ENCODE measurements around the gene ADGRB2. TPM values are rescaled to one million over a fixed set of nuclear protein-coding genes. Genes with fewer than 3 reads are reported as not detected.

The ADGRB2 gene
- total RNA-seq, 2 donors from 2014 or later, result 14.4 to 19.1 TPM

DNA sequence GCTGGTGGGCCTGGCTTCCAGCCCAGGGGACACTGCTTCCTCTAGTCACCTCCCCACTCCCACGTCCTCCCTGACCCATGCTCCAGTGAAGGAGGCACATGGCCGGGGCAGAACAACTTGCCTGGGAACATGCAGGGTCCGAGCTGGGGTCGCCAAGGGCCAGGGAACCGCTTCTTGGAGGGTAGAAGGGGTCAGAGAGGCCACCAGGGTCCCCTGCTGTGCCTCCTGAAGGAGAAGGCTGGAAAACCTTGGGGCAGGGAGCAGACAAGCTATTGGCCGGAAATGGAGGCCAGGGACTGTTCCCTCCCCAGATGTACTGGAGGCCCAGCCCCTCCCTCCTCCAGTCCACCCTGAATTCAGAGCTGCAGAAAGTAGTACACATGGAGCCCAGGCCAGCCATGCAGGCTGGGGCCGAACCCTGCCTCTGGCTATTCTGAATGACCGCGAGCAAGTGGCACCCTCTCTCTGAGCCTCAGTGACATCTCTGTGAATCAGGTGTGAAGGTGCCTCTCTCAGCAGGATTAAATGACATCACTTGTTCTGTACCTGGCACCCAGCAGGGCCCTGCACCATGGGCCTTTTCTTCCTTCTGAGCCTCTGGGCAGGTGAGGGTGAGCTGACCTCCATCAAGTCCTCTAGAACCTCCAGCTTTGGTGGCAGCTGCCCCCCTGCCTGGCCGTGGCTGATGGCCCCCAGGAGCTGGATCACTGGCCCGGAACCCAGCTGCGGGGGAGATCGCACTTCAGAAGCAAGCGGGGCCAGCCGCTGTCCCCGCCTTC, 35.9 kb upstream of the ADGRB2 start:
- Histone ChIP-seq H3K27ac (no peak overlapping the region), H3K27me3 (no peaks in the 10 kb centered on the region), H3K36me3 (no peaks in the 10 kb centered on the region), H3K9me3 (no peaks in the 10 kb centered on the region), H3K4me3 (no peak overlapping the region), H3K4me1 (no peaks in the 10 kb centered on the region)
- TF ChIP-seq, protein P1, sequence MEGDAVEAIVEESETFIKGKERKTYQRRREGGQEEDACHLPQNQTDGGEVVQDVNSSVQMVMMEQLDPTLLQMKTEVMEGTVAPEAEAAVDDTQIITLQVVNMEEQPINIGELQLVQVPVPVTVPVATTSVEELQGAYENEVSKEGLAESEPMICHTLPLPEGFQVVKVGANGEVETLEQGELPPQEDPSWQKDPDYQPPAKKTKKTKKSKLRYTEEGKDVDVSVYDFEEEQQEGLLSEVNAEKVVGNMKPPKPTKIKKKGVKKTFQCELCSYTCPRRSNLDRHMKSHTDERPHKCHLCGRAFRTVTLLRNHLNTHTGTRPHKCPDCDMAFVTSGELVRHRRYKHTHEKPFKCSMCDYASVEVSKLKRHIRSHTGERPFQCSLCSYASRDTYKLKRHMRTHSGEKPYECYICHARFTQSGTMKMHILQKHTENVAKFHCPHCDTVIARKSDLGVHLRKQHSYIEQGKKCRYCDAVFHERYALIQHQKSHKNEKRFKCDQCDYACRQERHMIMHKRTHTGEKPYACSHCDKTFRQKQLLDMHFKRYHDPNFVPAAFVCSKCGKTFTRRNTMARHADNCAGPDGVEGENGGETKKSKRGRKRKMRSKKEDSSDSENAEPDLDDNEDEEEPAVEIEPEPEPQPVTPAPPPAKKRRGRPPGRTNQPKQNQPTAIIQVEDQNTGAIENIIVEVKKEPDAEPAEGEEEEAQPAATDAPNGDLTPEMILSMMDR (IDR thresholded peaks at IDR 0.05), result no peak
- DNase-seq (ENCODE audit: low spot score), result no peak

DNA sequence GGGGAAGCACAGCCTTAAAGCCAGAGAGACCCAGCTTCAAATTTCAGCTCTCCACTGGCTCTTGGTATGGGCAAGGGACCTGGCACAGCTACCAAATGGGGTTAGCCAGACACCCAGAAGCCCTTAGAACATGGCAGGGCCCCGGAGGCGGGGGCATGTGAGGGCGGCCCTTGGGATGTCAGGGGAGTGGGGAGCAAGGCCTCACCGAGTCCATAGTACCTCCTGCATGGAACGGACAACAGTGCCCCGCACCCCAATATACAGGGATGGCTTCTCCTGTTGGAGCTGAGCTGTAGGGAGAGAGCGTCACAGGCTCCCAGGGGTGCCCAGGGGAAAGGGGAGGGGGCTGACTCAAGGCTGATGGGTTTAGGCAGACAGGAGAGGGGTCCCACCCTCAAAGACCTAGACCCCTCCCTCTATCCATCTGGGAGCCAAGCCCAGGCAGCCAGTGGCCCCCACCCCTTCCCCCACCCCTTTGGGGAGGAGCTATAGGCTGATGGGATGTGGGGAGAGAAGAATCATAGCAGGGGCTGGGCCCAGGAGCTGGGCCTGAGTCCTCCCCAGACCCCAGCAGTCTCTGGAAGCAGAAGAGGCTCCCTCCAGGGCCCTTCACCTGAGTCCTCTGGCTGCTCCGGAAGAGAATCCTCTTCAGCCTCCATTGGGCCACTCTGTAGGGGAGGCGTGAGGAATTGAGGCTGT, 35.2 kb upstream of the ADGRB2 start:
- Histone ChIP-seq H3K4me1 (no peaks in the 10 kb centered on the region), H3K27ac (no peak overlapping the region), H3K9me3 (no peaks in the 10 kb centered on the region), H3K27me3 (no peaks in the 10 kb centered on the region), H3K4me3 (no peak overlapping the region), H3K36me3 (no peaks in the 10 kb centered on the region)
- no peak for DNase-seq (ENCODE audit: low spot score)
- TF ChIP-seq, protein P1 (IDR thresholded peaks at IDR 0.05), result no peak

DNA sequence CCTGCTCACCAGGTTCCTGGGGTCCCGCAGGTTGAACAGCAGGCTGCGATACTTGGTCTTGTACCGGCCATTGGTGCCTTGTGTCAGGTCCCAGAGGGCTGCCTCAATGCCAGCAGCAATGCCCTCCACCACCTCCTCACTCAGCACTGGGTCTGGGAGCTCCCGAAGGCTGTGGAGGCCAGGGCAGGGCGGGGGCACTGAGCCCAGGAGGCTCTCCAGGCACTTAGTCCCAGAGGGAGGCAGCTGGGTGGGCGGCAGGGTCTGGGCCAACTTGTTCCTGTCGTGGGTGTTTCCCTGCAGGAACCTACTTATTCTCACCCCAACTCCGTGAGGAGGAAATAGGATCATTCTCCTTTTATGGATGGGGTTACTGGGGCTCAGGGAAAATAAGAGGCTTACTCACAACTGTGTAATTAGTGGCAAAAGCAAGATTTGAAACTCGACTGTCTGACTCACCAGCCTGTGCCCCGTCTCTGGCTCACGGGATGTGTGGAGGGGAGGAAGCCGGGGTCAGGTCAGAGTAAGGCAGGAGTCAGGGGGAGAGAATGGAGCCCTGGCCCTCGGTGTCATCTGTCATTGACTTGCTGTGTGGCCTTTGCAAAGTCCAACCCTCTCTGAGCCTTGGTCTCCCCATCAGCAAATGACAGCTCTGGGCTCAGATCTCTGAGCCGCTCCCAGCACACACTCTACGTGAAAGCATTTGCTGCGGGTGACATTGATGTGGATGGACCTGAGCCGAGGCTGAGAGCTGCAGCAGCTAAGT, 34.5 kb upstream of the ADGRB2 start:
- no peak overlapping the region for H3K27ac ChIP-seq
- TF ChIP-seq, protein P1 (IDR thresholded peaks at IDR 0.05), result no peak
- no peak overlapping the region for H3K4me3 ChIP-seq
- no peaks in the 10 kb centered on the region for H3K4me1 ChIP-seq
- H3K36me3 ChIP-seq, result no peaks in the 10 kb centered on the region
- no peak for DNase-seq (ENCODE audit: low spot score)
- no peaks in the 10 kb centered on the region for H3K9me3 ChIP-seq
- no peaks in the 10 kb centered on the region for H3K27me3 ChIP-seq

DNA sequence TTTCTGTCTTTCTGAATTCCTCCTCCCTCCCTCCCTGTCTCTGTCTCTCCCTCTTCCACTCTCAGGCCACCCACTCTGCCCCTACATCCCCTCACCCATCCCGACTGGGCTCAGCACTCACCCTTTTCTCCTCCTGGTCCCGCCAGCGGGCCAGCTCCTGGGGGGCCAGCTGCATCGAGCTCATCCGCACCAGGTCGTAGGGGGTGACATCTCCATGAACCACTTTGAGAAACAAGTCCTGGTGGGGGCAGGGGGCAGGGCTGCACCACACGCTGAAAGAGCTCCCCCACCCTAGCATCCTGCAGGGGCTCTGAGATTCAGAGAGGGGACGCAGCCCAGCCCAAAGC, 33.9 kb upstream of the ADGRB2 start:
- Histone ChIP-seq H3K9me3 (no peaks in the 10 kb centered on the region), H3K4me1 (no peaks in the 10 kb centered on the region), H3K36me3 (no peaks in the 10 kb centered on the region), H3K4me3 (no peak overlapping the region), H3K27ac (no peak overlapping the region), H3K27me3 (no peaks in the 10 kb centered on the region)
- TF ChIP-seq, protein P1 (IDR thresholded peaks at IDR 0.05), result no peak
- DNase-seq (ENCODE audit: low spot score), result no peak

DNA sequence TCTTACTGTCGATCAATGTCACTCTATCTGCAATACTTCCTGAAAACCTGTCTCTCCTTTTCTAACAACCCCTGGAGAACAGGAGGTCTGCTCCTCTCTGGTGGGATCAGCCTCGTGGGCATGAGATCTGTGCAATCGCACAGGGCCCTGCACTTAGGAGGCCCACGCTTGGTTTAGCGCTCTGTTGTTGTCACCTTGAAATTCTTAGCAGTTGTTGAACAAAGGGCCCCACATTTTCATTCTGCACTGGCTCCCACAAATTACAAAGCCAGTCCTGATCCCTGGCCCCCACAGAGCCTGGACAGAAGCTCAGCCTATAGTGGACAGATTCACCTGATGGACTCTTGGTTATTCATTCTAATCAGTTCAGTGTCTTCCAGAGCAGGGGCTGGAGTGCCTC, 33.1 kb upstream of the ADGRB2 start:
- TF ChIP-seq, protein P1 (IDR thresholded peaks at IDR 0.05), result no peak
- no peaks in the 10 kb centered on the region for H3K27me3 ChIP-seq
- no peak overlapping the region for H3K4me3 ChIP-seq
- H3K27ac ChIP-seq, result no peak overlapping the region
- DNase-seq (ENCODE audit: low spot score), result no peak
- no peaks in the 10 kb centered on the region for H3K4me1 ChIP-seq
- H3K36me3 ChIP-seq, result no peaks in the 10 kb centered on the region
- no peaks in the 10 kb centered on the region for H3K9me3 ChIP-seq
